NT2/D1 (cell line): Measurements from ENCODE around the gene GMPR.

ENCODE experiments used
- SUZ12 ChIP-seq: IDR thresholded peaks from 2 replicates; pipeline ENCODE4 v1.6.1; 2011; ENCODE audit not compliant: insufficient read length, insufficient read depth; ENCODE audit errors: extremely low read depth
- YY1 ChIP-seq: IDR thresholded peaks from 2 replicates; pipeline ENCODE4 v1.6.1; 2011; ENCODE audit not compliant: insufficient read length, insufficient read depth

DNA sequence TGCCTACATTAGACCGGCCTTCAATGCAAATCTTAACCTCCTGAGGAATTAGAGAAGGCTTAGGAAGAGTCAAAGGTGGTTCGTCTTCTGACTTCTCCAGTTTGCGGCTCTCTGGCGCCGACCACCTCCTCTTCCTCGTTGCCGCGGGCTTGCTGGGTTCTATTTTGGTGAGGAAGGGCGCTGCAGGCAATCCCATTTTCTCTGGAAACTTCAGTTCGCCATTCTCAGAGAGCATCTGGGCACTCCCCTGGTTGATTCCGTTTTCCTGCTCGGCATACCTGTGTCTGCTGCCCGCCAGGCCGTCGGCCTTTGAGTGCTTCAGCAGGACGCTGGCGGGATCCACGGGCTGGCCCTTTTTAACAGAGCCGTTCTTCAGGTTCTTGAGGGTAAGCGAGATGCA, 67.9 kb downstream of the GMPR start:
- TF ChIP-seq SUZ12 (no peak), YY1 (no peak)
